Choroid plexus epithelial cell (primary cell): ENCODE results near the gene TMEM190.

Source experiments
- DNase-seq: peaks from one replicate; pipeline ENCODE4 v3.0.0-alpha.2; 2010; ENCODE audit warnings: low read depth
- H3K4me3 ChIP-seq: 2 replicates; pipeline ENCODE4 v1.5.1; 2011; ENCODE audit warnings: low read depth, mild to moderate bottlenecking, control low read depth, low read length, moderate library complexity
- CTCF ChIP-seq: conservative IDR thresholded peaks from 2 replicates; pipeline ENCODE4 v1.5.1; 2011; ENCODE audit warnings: low read depth, mild to moderate bottlenecking, control low read depth, inconsistent platforms, low read length, moderate library complexity

The TMEM190 gene

GRCh38 chr19:55346725-55347441 is 29.7 kb upstream of the TMEM190 start:
- DNase-seq, result no peak
- TF ChIP-seq CTCF, result no peak
- H3K4me3 ChIP-seq, result no peak overlapping the region

GRCh38 chr19:55347442-55348009 is 29.1 kb upstream of the TMEM190 start:
- H3K4me3 ChIP-seq, result no peak overlapping the region
- no peak for DNase-seq

GRCh38 chr19:55348317-55349034 is 28.1 kb upstream of the TMEM190 start:
- no peak overlapping the region for H3K4me3 ChIP-seq
- TF ChIP-seq CTCF, result no peak
- no peak for DNase-seq

More at GRCh38 chr19:55347442-55348009, 29.1 kb upstream of the TMEM190 start:
- no peak for TF ChIP-seq CTCF

- no peak overlapping the region for H3K4me3 ChIP-seq
- TF ChIP-seq CTCF, result no peak
- no peak for DNase-seq
These were observed 25.9 kb upstream of the TMEM190 start for GRCh38 chr19:55350620-55351315.

GRCh38 chr19:55352040-55352439 is 24.6 kb upstream of the TMEM190 start:
- no peak overlapping the region for H3K4me3 ChIP-seq
- TF ChIP-seq CTCF, result no peak
- DNase-seq, result no peak

GRCh38 chr19:55352549-55353145 is 24.0 kb upstream of the TMEM190 start:
- no peak for TF ChIP-seq CTCF
- DNase-seq, result no peak
- H3K4me3 ChIP-seq, result no peak overlapping the region
